ENCODE results near the gene BCAS4.
A peak's percentile ranks its signal among the peaks of the same experiment; 100 is the strongest.

The BCAS4 gene

GRCh38 chr20:50819349-50819748, 24.5 kb downstream of the BCAS4 start:
- Mint-ChIP-seq H3K27me3 (no peaks in the 10 kb centered on the region), H3K4me1 (ENCODE audit: low read depth) (peaks cover 54% of the 10 kb centered on the region), H3K4me3 (no peak overlapping the region), H3K36me3 (ENCODE audit: low read depth) (peaks cover 32% of the 10 kb centered on the region), H3K9me3 (peaks cover 5% of the 10 kb centered on the region), H3K27ac (peak overlapping the region; percentile 44)
- DNase-seq: no peak

- peak overlapping the region; percentile 14 for H3K27ac Mint-ChIP-seq
- DNase-seq: no peak
- no peaks in the 10 kb centered on the region for H3K27me3 Mint-ChIP-seq
- peaks cover 5% of the 10 kb centered on the region for H3K9me3 Mint-ChIP-seq
- H3K4me3 Mint-ChIP-seq: no peak overlapping the region
- H3K36me3 Mint-ChIP-seq (ENCODE audit: low read depth): peaks cover 34% of the 10 kb centered on the region
- H3K4me1 Mint-ChIP-seq (ENCODE audit: low read depth): peaks cover 45% of the 10 kb centered on the region
These were observed 25.8 kb downstream of the BCAS4 start for GRCh38 chr20:50820515-50821256.

GRCh38 chr20:50821257-50821921, 26.5 kb downstream of the BCAS4 start:
- H3K36me3 Mint-ChIP-seq (ENCODE audit: low read depth): peaks cover 36% of the 10 kb centered on the region
- peak overlapping the region; percentile 3 for H3K27ac Mint-ChIP-seq
- no peak for DNase-seq
- peaks cover 39% of the 10 kb centered on the region for H3K4me1 Mint-ChIP-seq (ENCODE audit: low read depth)
- H3K27me3 Mint-ChIP-seq: no peaks in the 10 kb centered on the region
- H3K4me3 Mint-ChIP-seq: no peak overlapping the region
- peaks cover 5% of the 10 kb centered on the region for H3K9me3 Mint-ChIP-seq

GRCh38 chr20:50821994-50822393, 27.1 kb downstream of the BCAS4 start:
- H3K27ac Mint-ChIP-seq: peak overlapping the region; percentile 20
- peaks cover 37% of the 10 kb centered on the region for H3K4me1 Mint-ChIP-seq (ENCODE audit: low read depth)

GRCh38 chr20:50823319-50823718, 28.5 kb downstream of the BCAS4 start:
- H3K4me3 Mint-ChIP-seq: no peak overlapping the region
- peaks cover 26% of the 10 kb centered on the region for H3K4me1 Mint-ChIP-seq (ENCODE audit: low read depth)
- H3K27me3 Mint-ChIP-seq: no peaks in the 10 kb centered on the region
- no peak for DNase-seq
- peaks cover 38% of the 10 kb centered on the region for H3K36me3 Mint-ChIP-seq (ENCODE audit: low read depth)
- H3K27ac Mint-ChIP-seq: no peak overlapping the region
- H3K9me3 Mint-ChIP-seq: peaks cover 5% of the 10 kb centered on the region

More at GRCh38 chr20:50821994-50822393, 27.1 kb downstream of the BCAS4 start:
- no peaks in the 10 kb centered on the region for H3K27me3 Mint-ChIP-seq
- H3K4me3 Mint-ChIP-seq: no peak overlapping the region
- H3K9me3 Mint-ChIP-seq: peaks cover 5% of the 10 kb centered on the region
- no peak for DNase-seq
- peaks cover 38% of the 10 kb centered on the region for H3K36me3 Mint-ChIP-seq (ENCODE audit: low read depth)

- Mint-ChIP-seq H3K27me3 (no peaks in the 10 kb centered on the region), H3K36me3 (ENCODE audit: low read depth) (peaks cover 34% of the 10 kb centered on the region), H3K4me1 (ENCODE audit: low read depth) (peaks cover 21% of the 10 kb centered on the region), H3K9me3 (peaks cover 3% of the 10 kb centered on the region), H3K4me3 (no peak overlapping the region), H3K27ac (no peak overlapping the region)
- DNase-seq: no peak
These were observed 29.3 kb downstream of the BCAS4 start for GRCh38 chr20:50824137-50824536.

- no peak overlapping the region for H3K4me3 Mint-ChIP-seq
- H3K27me3 Mint-ChIP-seq: no peaks in the 10 kb centered on the region
- H3K4me1 Mint-ChIP-seq (ENCODE audit: low read depth): peaks cover 7% of the 10 kb centered on the region
- DNase-seq: no peak
- peak overlapping the region; percentile 8 for H3K27ac Mint-ChIP-seq
- H3K9me3 Mint-ChIP-seq: peaks cover 3% of the 10 kb centered on the region
- peaks cover 29% of the 10 kb centered on the region for H3K36me3 Mint-ChIP-seq (ENCODE audit: low read depth)
These were observed 31.3 kb downstream of the BCAS4 start for GRCh38 chr20:50826121-50826520.

- no peaks in the 10 kb centered on the region for H3K27me3 Mint-ChIP-seq
- peak overlapping the region; percentile 51 for H3K27ac Mint-ChIP-seq
- no peaks in the 10 kb centered on the region for H3K9me3 Mint-ChIP-seq
- H3K36me3 Mint-ChIP-seq (ENCODE audit: low read depth): peaks cover 43% of the 10 kb centered on the region
- DNase-seq: no peak
- H3K4me3 Mint-ChIP-seq: no peak overlapping the region
- no peaks in the 10 kb centered on the region for H3K4me1 Mint-ChIP-seq (ENCODE audit: low read depth)
These were observed 33.7 kb downstream of the BCAS4 start for GRCh38 chr20:50828363-50829136.

GRCh38 chr20:50831622-50832021, 36.8 kb downstream of the BCAS4 start:
- H3K36me3 Mint-ChIP-seq (ENCODE audit: low read depth): peaks cover 59% of the 10 kb centered on the region
- H3K27me3 Mint-ChIP-seq: no peaks in the 10 kb centered on the region
- no peak overlapping the region for H3K4me3 Mint-ChIP-seq
- H3K4me1 Mint-ChIP-seq (ENCODE audit: low read depth): no peaks in the 10 kb centered on the region
- no peaks in the 10 kb centered on the region for H3K9me3 Mint-ChIP-seq
- DNase-seq: no peak
- H3K27ac Mint-ChIP-seq: no peak overlapping the region

GRCh38 chr20:50834599-50835005, 39.7 kb downstream of the BCAS4 start:
- no peaks in the 10 kb centered on the region for H3K27me3 Mint-ChIP-seq
- H3K9me3 Mint-ChIP-seq: no peaks in the 10 kb centered on the region
- peaks cover 64% of the 10 kb centered on the region for H3K36me3 Mint-ChIP-seq (ENCODE audit: low read depth)
- H3K4me3 Mint-ChIP-seq: no peak overlapping the region
- DNase-seq: no peak
- H3K4me1 Mint-ChIP-seq (ENCODE audit: low read depth): peaks cover 14% of the 10 kb centered on the region
- H3K27ac Mint-ChIP-seq: no peak overlapping the region

GRCh38 chr20:50837532-50838321, 42.9 kb downstream of the BCAS4 start:
- Mint-ChIP-seq H3K27me3 (no peaks in the 10 kb centered on the region), H3K36me3 (ENCODE audit: low read depth) (peaks cover 51% of the 10 kb centered on the region), H3K4me1 (ENCODE audit: low read depth) (peaks cover 14% of the 10 kb centered on the region), H3K9me3 (no peaks in the 10 kb centered on the region), H3K4me3 (no peak overlapping the region), H3K27ac (peak overlapping the region; percentile 60)
- DNase-seq: no peak

- no peak overlapping the region for H3K4me3 Mint-ChIP-seq
- no peaks in the 10 kb centered on the region for H3K9me3 Mint-ChIP-seq
- DNase-seq: no peak
- peaks cover 53% of the 10 kb centered on the region for H3K36me3 Mint-ChIP-seq (ENCODE audit: low read depth)
- no peaks in the 10 kb centered on the region for H3K27me3 Mint-ChIP-seq
- no peak overlapping the region for H3K27ac Mint-ChIP-seq
- H3K4me1 Mint-ChIP-seq (ENCODE audit: low read depth): peaks cover 14% of the 10 kb centered on the region
These were observed 43.4 kb downstream of the BCAS4 start for GRCh38 chr20:50838322-50838625.

- Mint-ChIP-seq H3K4me1 (ENCODE audit: low read depth) (peaks cover 14% of the 10 kb centered on the region), H3K36me3 (ENCODE audit: low read depth) (peaks cover 50% of the 10 kb centered on the region), H3K27ac (peak overlapping the region; percentile 61), H3K4me3 (no peak overlapping the region), H3K9me3 (no peaks in the 10 kb centered on the region), H3K27me3 (no peaks in the 10 kb centered on the region)
- no peak for DNase-seq
These were observed 44.0 kb downstream of the BCAS4 start for GRCh38 chr20:50838707-50839385.

- Mint-ChIP-seq H3K9me3 (no peaks in the 10 kb centered on the region), H3K27ac (no peak overlapping the region), H3K27me3 (no peaks in the 10 kb centered on the region), H3K36me3 (ENCODE audit: low read depth) (peaks cover 24% of the 10 kb centered on the region), H3K4me3 (no peak overlapping the region), H3K4me1 (ENCODE audit: low read depth) (peaks cover 25% of the 10 kb centered on the region)
- no peak for DNase-seq
These were observed 48.0 kb downstream of the BCAS4 start for GRCh38 chr20:50842821-50843220.
